CD4-positive, alpha-beta T cell (primary cell): Measurements from ENCODE around the gene IFNL2. TPM values are rescaled to one million over a fixed set of nuclear protein-coding genes. Genes with fewer than 3 reads are reported as not detected.

Experiments
- ATAC-seq: fragments of 200-7000 bp; cut with Tn5 transposase; one replicate; pipeline ENCODE4 v1.10.0; 2022; ENCODE audit warnings: mild to moderate bottlenecking; ENCODE audit not compliant: poor library complexity
- CTCF ChIA-PET: fragments of 350-600 bp; sonication (Branson Sonifier 250); formaldehyde crosslinking; loops from one replicate; lab custom pipeline; 2021; ENCODE audit warnings: antibody characterized with exemption, inconsistent platforms; lab: Charles Lee
- POLR2A ChIA-PET: fragments of 350-600 bp; sonication (Branson Sonifier 250); formaldehyde crosslinking; loops from one replicate; lab custom pipeline; 2021; ENCODE audit warnings: antibody characterized with exemption, inconsistent platforms; lab: Charles Lee
- DNase-seq, 14 experiments: peaks; one replicate each; pipeline ENCODE4 v3.0.0-alpha.2; 2013 to 2020; ENCODE audit warnings: mixed read lengths in 2 of 14
- H3K27ac ChIP-seq, 2 donors: one replicate each; pipeline versions ENCODE4 v1.5.1 to v1.7.0; 2013; ENCODE audit warnings: low read length in 2 of 2, low read depth in 1 of 2, mild to moderate bottlenecking in 1 of 2
- H3K27me3 ChIP-seq, 2 experiments: 1 replicate in 1 of 2; 2 replicates in 1 of 2; pipeline versions ENCODE4 v1.6.1 to v1.7.0; 2013; ENCODE audit warnings: low read length in 2 of 2, control low read depth in 1 of 2, mild to moderate bottlenecking in 1 of 2, moderate library complexity in 1 of 2; ENCODE audit not compliant: insufficient read depth in 2 of 2, control insufficient read depth in 1 of 2
- H3K36me3 ChIP-seq: one replicate; pipeline ENCODE4 v1.6.1; 2013; ENCODE audit warnings: low read length, control low read depth; ENCODE audit not compliant: insufficient read depth
- H3K4me1 ChIP-seq: one replicate; pipeline ENCODE4 v1.6.1; 2013; ENCODE audit warnings: low read length, control low read depth; ENCODE audit not compliant: insufficient read depth
- H3K4me3 ChIP-seq: one replicate; pipeline ENCODE4 v1.5.1; 2013; ENCODE audit warnings: mild to moderate bottlenecking, low read length, moderate library complexity
- H3K9me3 ChIP-seq, 2 experiments: 1 replicate in 1 of 2; 2 replicates in 1 of 2; pipeline versions ENCODE4 v1.6.1 to v1.7.0; 2013; ENCODE audit warnings: low read length in 2 of 2, mild to moderate bottlenecking in 2 of 2, control low read depth in 1 of 2, moderate library complexity in 1 of 2; ENCODE audit not compliant: control insufficient read depth in 1 of 2, insufficient read depth in 1 of 2
- H3K27ac Mint-ChIP-seq: one replicate; pipeline ENCODE4 v1.8.0; 2020; ENCODE audit warnings: mixed read lengths
- H3K27me3 Mint-ChIP-seq: one replicate; pipeline ENCODE4 v1.8.0; 2021; ENCODE audit warnings: mixed read lengths
- H3K36me3 Mint-ChIP-seq: one replicate; pipeline ENCODE4 v1.8.0; 2021; ENCODE audit warnings: low read depth, mixed read lengths
- H3K4me1 Mint-ChIP-seq: one replicate; pipeline ENCODE4 v1.8.0; 2021; ENCODE audit warnings: low read depth, mixed read lengths
- H3K4me3 Mint-ChIP-seq: one replicate; pipeline ENCODE4 v1.8.0; 2020; ENCODE audit warnings: mild to moderate bottlenecking, mixed read lengths
- H3K9me3 Mint-ChIP-seq: one replicate; pipeline ENCODE4 v1.8.0; 2020; ENCODE audit warnings: mixed read lengths
- intact Hi-C, 2 experiments: fragments of 100-400 bp; cut with DNase I in 1 of 2; cut with micrococcal nuclease in 1 of 2; formaldehyde crosslinking; loops; one replicate each; pipeline versions ENCODE4 v1.15.1 to v1.9.0; 2023 to 2025; cut with DNase I, micrococcal nuclease
- total RNA-seq, 174 experiments: library from RNA in 2 of 174; stranded (reverse) in 2 of 174; gene quantifications; one replicate each; pipeline ENCODE4 v1.2.3 and lab custom pipeline; 2021 to 2026
- TF ChIP-seq, protein P1 (sequence below): fragments of 200-600 bp; IDR thresholded peaks from one replicate; pipeline ENCODE4 v1.8.0; 2022; ENCODE audit warnings: antibody characterized with exemption, mild to moderate bottlenecking

IFNL2 gene
- total RNA-seq, 2 experiments from 2014 or later, result not detected

GRCh38 chr19:39284032-39284431 lies 15.8 kb downstream of the IFNL2 start:
- H3K9me3 ChIP-seq, result peaks cover 0 to 8% of the 10 kb centered on the region in 2 experiments
- Mint-ChIP-seq H3K4me1 (no peaks in the 10 kb centered on the region), H3K27me3 (peaks cover 17% of the 10 kb centered on the region), H3K9me3 (peaks cover 5% of the 10 kb centered on the region), H3K27ac (no peak overlapping the region), H3K36me3 (no peaks in the 10 kb centered on the region), H3K4me3 (no peak overlapping the region)
- no peak overlapping the region for H3K4me3 ChIP-seq
- TF ChIP-seq, protein P1, sequence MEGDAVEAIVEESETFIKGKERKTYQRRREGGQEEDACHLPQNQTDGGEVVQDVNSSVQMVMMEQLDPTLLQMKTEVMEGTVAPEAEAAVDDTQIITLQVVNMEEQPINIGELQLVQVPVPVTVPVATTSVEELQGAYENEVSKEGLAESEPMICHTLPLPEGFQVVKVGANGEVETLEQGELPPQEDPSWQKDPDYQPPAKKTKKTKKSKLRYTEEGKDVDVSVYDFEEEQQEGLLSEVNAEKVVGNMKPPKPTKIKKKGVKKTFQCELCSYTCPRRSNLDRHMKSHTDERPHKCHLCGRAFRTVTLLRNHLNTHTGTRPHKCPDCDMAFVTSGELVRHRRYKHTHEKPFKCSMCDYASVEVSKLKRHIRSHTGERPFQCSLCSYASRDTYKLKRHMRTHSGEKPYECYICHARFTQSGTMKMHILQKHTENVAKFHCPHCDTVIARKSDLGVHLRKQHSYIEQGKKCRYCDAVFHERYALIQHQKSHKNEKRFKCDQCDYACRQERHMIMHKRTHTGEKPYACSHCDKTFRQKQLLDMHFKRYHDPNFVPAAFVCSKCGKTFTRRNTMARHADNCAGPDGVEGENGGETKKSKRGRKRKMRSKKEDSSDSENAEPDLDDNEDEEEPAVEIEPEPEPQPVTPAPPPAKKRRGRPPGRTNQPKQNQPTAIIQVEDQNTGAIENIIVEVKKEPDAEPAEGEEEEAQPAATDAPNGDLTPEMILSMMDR, result no peak
- no peak for DNase-seq
- ATAC-seq, result no peak
- intact Hi-C loops, result no loop called here
- H3K36me3 ChIP-seq, result no peaks in the 10 kb centered on the region
- H3K27ac ChIP-seq, result no peak overlapping the region
- CTCF ChIA-PET, result no interaction called here
- POLR2A ChIA-PET, result no interaction called here
- no peaks in the 10 kb centered on the region for H3K4me1 ChIP-seq
- no peaks in the 10 kb centered on the region for H3K27me3 ChIP-seq

GRCh38 chr19:39293394-39293793 lies 25.2 kb downstream of the IFNL2 start:
- POLR2A ChIA-PET, result no interaction called here
- Histone ChIP-seq H3K4me1 (peaks cover 11% of the 10 kb centered on the region), H3K27me3 (no peaks in the 10 kb centered on the region), H3K36me3 (no peaks in the 10 kb centered on the region), H3K9me3 (no peaks in the 10 kb centered on the region), H3K27ac (no peak overlapping the region), H3K4me3 (no peak overlapping the region)
- no peak for ATAC-seq
- intact Hi-C loops, result no loop called here
- Mint-ChIP-seq H3K27me3 (peaks cover 16% of the 10 kb centered on the region), H3K9me3 (no peaks in the 10 kb centered on the region), H3K4me1 (peaks cover 10% of the 10 kb centered on the region), H3K4me3 (no peak overlapping the region), H3K27ac (no peak overlapping the region), H3K36me3 (no peaks in the 10 kb centered on the region)
- CTCF ChIA-PET, result no interaction called here
- TF ChIP-seq, protein P1, result no peak
- no peak for DNase-seq

- ChIA-PET CTCF (no interaction called here), POLR2A (no interaction called here)
- intact Hi-C loops, result no loop called here
- Histone ChIP-seq H3K4me1 (peaks cover 25% of the 10 kb centered on the region), H3K9me3 (no peaks in the 10 kb centered on the region), H3K27ac (no peak within 1 kb of the TSS), H3K36me3 (no peaks in the 10 kb centered on the region), H3K27me3 (no peaks in the 10 kb centered on the region), H3K4me3 (no peak within 1 kb of the TSS)
- TF ChIP-seq, protein P1, result no peak
- peaks cover 12% of the 10 kb centered on the region for H3K27me3 Mint-ChIP-seq
- no peak within 1 kb of the TSS for H3K4me3 Mint-ChIP-seq
- DNase-seq, result no peak
- no peak for ATAC-seq
- no peak within 1 kb of the TSS for H3K27ac Mint-ChIP-seq
- H3K4me1 Mint-ChIP-seq, result peaks cover 14% of the 10 kb centered on the region
- H3K9me3 Mint-ChIP-seq, result no peaks in the 10 kb centered on the region
- no peaks in the 10 kb centered on the region for H3K36me3 Mint-ChIP-seq
Observed at GRCh38 chr19:39296055-39296645, 28.0 kb downstream of the IFNL2 start, which contains the start of gene IFNL1. Gene IFNL1 (plus strand): TSS chr19:39296407. CDS start chr19:39296422, 15 bp downstream.
